ENCODE measurements around the gene KLHL40.

Gene KLHL40

GRCh38 chr3:42690766-42691680, 5.7 kb downstream of the KLHL40 start:
- DNase-seq: no peak

GRCh38 chr3:42691816-42692666, 6.7 kb downstream of the KLHL40 start:
- DNase-seq: no peak

DNA sequence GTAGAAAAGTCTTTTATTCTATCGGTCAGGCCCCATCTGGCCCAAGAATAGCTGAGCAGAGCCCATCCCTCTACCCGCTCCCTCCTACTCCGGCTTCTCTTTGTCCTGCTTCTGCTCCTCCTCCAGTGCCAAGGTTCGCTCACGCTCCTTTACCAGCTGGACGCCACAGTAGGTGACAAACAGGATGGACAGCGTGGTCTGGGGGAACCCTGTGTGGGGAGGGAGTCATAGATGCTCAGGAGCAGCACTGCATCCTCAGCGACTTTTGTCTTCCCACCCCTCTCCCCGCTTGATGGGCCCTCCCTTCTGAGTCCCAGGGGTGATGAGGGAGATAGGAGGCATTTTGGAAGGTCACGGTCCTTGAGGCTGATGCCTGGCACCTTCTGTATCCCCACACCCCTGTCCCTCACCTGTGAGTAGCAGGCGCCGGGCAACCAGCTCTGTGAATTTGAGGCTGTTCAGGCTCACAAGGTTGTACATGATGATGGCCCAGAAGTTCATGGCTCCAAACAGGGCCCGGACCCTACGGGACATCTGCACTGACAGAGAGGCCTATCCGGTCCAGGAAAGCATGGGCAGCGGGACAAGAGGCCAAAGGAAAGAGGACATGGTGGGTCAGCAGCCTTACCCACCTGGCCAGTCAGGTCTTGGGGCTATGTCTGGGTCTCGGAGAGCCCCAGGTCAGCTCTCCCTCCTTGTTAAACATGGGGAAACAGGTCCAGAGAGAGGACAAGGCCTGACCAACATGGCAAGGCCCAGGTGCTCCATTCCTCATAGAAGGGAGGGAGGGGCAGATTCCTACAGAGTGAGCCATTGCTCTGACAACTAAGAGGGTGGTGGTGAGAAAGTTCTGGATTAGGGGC, 7.6 kb downstream of the KLHL40 start:
- no peak for DNase-seq

DNA sequence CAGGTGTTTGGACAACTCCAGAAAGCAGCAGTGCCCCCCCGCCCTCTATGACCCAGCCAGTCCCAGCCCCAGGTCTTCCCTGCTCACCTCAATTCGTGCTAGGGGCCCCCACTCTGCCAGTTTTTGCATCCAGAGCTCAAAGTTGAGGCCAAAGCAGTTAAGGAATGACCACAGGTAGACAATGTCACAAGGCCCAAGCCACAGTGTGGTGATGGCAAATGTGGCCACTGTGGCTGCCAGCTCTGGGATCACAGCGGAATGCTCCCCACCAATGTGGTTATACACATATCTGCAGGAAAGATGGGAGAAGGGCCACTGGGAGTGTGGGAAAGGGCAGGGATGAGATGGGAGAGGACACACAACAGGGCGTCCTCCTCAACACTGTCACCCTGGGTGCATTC, 8.2 kb downstream of the KLHL40 start:
- no peak for DNase-seq

DNA sequence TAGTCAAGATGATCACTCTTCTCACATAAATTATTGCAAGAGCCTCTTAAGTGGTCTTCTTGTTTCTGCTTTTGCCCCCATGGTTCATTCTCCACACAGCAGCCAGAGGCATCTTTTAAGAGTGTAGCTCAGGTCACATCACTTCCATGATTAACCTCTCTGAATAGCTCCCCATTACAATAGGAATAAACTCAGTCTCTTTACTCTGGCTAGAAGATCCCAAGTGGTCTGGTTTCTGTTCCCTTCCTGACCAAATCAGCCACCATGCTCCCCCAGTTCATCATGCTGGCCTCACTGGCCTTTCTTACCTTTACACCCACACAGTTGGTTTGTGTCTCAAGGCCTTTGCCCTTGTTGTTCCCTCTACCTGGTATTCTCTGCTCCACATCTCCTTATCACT, 9.0 kb downstream of the KLHL40 start:
- no peak for DNase-seq

DNA sequence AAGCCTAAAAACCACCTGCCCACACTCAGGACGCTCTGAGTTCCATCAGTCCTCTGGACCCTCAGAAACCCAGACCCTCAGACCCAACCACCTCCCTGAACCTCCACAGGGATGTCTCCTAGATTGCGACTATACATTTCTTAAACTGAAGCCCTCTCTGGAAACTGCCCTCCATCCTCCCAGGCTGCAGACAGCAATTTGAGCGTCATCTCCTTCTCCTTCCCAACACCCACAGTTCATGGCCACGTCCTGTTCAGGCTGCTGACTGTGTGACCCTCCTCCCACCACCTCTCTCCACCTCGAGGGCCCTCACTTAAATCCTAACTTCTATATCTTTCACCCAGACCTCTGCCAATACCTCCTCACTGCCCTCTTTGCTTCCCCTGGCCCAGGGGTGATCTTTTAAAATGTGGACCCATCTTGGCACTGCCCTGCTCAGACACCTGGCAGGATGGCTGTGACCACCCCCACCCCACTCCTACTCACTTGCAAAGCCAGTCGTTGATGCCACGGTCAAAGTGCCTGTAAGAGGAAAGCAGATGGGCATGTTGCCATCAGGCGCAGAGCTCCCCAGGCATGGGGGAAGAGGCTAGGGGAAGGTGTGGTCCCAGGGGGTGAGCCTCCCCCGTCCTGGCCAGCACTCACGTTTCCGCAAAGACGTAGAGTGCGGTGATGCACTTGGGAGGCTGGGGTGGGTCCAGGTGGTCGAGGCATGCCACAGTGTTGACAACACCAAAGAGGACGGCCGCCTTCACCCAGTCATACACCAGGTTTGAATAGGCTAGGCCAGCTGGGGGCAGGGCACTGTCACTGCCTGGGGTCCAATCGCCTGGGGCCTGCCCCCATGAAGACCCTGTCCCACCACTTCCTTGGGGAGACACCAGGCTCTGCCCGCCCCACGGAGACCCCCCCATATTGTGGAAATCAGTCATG, 11.3 kb downstream of the KLHL40 start:
- no peak for DNase-seq

DNA sequence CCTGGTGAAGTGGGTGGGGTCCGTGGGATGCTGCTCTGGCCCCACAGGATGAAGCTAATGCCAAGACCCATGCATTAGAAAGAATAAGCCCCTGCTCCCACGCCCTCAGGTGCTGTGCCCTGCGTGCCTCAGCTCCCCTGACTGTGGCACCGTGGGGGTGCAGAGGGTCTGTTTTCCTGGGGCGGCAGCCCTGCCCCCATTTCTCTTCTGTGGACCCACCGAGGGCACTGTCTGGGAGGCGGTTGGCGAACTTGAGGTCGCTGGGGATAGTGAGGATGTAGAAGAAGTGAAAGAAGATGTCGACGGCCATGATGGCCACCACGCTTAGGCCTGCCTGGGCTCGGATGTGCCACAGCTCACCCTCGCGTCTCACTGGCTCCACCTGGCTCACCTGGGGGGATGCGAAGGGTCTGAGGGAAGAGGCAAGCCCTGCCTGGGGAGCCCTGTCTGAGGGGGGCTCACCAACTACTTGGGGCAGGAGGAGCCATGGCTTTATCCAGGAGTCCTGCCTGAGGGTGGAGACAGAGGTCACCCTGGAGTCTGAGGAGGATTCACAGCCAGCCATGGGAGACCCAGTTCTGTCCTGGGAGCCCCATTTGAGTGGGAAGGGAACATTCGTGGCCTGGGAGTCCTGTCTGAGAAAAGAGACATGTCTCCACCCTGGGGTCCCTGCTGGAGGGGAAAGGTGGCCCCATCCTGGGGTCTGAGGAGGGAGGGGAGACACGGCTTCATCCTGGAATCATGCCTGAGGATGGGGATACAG, 12.1 kb downstream of the KLHL40 start:
- DNase-seq: no peak

- DNase-seq: no peak
Observed at GRCh38 chr3:42698216-42698910, 13.0 kb downstream of the KLHL40 start.

DNA sequence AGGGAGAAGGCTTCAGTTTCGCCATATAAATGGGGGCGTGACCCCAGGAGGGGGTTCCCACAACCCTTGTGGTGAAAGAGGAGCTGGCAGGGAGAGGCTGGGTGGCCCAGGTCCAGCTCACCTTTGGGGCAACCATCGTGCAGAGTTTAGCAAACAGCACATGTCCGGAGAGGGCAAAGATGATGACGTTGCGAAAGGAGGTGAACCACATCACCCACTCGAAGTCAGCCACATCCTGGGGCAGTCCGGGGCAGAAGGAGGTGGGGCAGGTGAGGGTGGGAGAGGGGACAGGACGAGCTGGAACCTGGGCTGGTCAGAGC, 13.5 kb downstream of the KLHL40 start:
- no peak for DNase-seq

DNA sequence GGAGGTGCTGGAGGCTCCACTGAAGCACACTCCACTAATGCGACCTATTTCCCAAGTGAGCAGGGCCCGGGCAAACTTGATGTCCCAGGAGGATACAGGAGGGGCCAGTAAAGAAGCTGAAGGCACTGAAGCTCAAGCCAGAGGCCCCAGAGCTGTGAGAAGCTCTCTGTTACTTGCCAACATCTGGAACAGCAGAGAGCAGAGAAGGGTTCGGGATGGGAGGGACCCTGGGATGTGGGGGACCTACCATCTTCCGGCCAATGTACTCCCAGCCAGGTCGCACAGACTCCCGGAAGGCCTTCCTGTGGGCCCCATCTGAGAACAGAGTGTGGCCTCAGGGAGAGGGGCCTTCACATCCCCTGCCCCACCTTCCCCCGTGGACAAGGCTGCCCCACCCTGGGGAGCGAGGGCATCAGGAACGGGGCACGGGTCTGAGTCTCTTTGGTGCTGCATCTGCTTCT, 14.2 kb downstream of the KLHL40 start:
- DNase-seq: no peak

- no peak for DNase-seq
Observed at GRCh38 chr3:42700366-42701288, 15.3 kb downstream of the KLHL40 start.

GRCh38 chr3:42701371-42702065, 16.2 kb downstream of the KLHL40 start:
- DNase-seq: no peak

DNA sequence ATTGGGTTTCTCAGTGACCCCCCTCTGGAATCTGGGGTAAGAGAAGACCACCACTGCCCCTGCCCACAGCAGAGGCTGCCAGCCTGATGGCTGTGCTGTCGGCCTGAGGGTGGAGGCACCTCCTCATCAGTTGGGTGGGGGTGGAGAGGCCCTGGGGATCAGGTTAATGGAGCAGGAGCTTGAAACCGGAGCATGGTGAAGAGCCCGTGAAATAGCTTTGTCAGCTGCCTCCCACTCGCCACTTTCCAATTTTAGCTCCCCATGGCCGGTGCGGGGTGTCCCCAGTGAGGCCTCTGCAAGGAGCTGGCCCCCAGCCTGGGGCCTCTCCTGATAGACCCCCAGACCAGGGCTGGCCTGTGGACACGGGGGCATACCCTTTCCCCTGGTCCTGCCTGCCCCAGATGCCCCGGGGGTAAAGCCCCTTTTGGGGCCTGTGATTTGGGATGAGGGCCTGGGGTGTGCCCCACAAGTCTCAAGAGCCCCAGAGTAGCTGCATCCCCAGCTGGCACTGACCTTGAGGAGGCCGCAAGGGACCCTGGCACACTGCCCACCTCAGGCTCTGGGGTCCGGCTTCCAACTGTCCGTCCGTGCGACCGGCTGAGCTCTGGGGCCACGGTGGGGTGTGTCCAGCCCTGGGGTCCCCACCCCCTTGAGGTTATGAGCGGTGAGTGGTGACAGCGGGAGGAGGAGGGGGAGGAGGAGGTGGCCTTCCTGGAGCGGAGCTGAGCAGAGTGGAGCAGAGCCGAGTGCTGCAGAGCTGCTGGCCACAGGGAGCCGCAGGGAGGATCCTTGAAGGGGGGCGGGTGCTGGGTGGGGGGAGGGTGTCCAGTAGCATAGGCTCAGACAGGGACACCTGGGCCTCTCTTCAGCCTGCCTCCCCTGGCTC, 17.0 kb downstream of the KLHL40 start, which contains the start of gene HHATL:
TSS of gene HHATL (minus strand) at position 733 of the 886 bp plus-strand sequence. CDS start 1,972 bp downstream, outside the sequence.
- no peak for DNase-seq

DNA sequence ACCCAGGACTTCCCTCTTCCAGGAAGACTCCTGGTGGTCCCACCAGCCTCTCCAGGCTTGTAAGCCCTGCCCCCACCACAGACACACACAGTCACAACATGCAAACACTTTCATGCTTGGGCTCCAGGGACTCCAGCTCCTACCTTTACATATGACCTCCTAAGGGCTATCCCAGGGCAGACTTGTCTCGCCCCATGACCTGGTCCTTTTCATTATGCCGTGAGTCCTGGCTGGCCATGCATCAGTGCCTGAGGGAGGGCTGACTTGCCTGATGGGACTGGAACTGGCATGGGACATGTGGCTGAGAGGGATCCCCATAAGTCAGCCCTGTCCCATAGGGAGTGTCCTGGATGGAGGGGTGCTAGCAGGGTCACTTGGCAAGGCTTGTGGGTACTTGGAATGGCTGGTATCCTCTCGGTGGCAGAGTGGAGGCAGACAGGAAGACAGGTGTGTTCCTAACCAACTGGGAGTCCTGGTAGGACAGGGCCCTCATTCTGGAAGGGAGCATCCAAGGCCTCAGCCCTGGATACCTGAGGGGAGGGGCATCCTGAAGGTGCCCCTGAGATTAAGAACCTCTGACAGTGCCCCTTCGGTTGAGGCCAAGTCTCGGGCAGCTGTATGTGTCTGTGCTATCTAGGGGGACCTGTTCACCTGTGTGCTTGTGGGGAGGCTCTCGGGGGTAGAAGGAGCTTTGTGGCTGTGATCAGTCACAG, 17.8 kb downstream of the KLHL40 start:
- no peak for DNase-seq

- DNase-seq: no peak
Observed at GRCh38 chr3:42703695-42704025, 18.3 kb downstream of the KLHL40 start.

GRCh38 chr3:42704136-42704841, 19.0 kb downstream of the KLHL40 start:
- DNase-seq: no peak
